Progenitor cell of endocrine pancreas (in vitro differentiated cells): ENCODE data around the gene JAG1. TPM values are rescaled to one million over a fixed set of nuclear protein-coding genes. Genes with fewer than 3 reads are reported as not detected.

Experiments used
- DNase-seq: peaks from one replicate; pipeline ENCODE4 v3.0.0; 2021; ENCODE audit warnings: low spot score; ENCODE audit not compliant: unreplicated experiment
- H3K27ac Mint-ChIP-seq: 2 replicates; pipeline ENCODE4 v1.8.0; 2021; ENCODE audit warnings: mild to moderate bottlenecking, moderate library complexity, mixed read lengths
- H3K27me3 Mint-ChIP-seq: 2 replicates; pipeline ENCODE4 v1.8.0; 2021; ENCODE audit warnings: mixed read lengths
- H3K36me3 Mint-ChIP-seq: 2 replicates; pipeline ENCODE4 v1.8.0; 2022; ENCODE audit warnings: mixed read lengths; ENCODE audit not compliant: insufficient read depth
- H3K4me1 Mint-ChIP-seq: 2 replicates; pipeline ENCODE4 v1.8.0; 2021; ENCODE audit warnings: low read depth, mixed read lengths
- H3K4me3 Mint-ChIP-seq: 2 replicates; pipeline ENCODE4 v1.8.0; 2021; ENCODE audit warnings: low read depth, mild to moderate bottlenecking, moderate library complexity, mixed read lengths
- H3K9me3 Mint-ChIP-seq: 2 replicates; pipeline ENCODE4 v1.8.0; 2021; ENCODE audit warnings: low read depth, mixed read lengths
- total RNA-seq: library from RNA; stranded (reverse); gene quantifications from 2 replicates; pipeline ENCODE4 v1.2.1, GENCODE V29; 2021
- TF ChIP-seq, protein P1 (sequence below): fragments of 200-600 bp; sonication (generic); IDR thresholded peaks from one replicate; pipeline ENCODE4 v1.5.0; 2021; ENCODE audit warnings: antibody characterized with exemption, mild to moderate bottlenecking; ENCODE audit not compliant: unreplicated experiment

The JAG1 gene
- total RNA-seq, 1 donor from 2014 or later, result 277 TPM

- Mint-ChIP-seq H3K9me3 (no peaks in the 10 kb centered on the region), H3K27ac (no peak overlapping the region), H3K27me3 (peaks cover 3% of the 10 kb centered on the region), H3K36me3 (no peaks in the 10 kb centered on the region), H3K4me1 (peaks cover 36% of the 10 kb centered on the region), H3K4me3 (no peak overlapping the region)
- TF ChIP-seq, protein P1, sequence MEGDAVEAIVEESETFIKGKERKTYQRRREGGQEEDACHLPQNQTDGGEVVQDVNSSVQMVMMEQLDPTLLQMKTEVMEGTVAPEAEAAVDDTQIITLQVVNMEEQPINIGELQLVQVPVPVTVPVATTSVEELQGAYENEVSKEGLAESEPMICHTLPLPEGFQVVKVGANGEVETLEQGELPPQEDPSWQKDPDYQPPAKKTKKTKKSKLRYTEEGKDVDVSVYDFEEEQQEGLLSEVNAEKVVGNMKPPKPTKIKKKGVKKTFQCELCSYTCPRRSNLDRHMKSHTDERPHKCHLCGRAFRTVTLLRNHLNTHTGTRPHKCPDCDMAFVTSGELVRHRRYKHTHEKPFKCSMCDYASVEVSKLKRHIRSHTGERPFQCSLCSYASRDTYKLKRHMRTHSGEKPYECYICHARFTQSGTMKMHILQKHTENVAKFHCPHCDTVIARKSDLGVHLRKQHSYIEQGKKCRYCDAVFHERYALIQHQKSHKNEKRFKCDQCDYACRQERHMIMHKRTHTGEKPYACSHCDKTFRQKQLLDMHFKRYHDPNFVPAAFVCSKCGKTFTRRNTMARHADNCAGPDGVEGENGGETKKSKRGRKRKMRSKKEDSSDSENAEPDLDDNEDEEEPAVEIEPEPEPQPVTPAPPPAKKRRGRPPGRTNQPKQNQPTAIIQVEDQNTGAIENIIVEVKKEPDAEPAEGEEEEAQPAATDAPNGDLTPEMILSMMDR, result no peak
- DNase-seq, result no peak
These were observed 44.9 kb upstream of the JAG1 start for GRCh38 chr20:10718661-10719060.

- Mint-ChIP-seq H3K4me3 (no peak overlapping the region), H3K4me1 (peaks cover 42% of the 10 kb centered on the region), H3K27ac (no peak overlapping the region), H3K9me3 (no peaks in the 10 kb centered on the region), H3K36me3 (no peaks in the 10 kb centered on the region), H3K27me3 (no peaks in the 10 kb centered on the region)
- no peak for DNase-seq
- TF ChIP-seq, protein P1, result no peak
These were observed 43.1 kb upstream of the JAG1 start for GRCh38 chr20:10716855-10717254.

DNA sequence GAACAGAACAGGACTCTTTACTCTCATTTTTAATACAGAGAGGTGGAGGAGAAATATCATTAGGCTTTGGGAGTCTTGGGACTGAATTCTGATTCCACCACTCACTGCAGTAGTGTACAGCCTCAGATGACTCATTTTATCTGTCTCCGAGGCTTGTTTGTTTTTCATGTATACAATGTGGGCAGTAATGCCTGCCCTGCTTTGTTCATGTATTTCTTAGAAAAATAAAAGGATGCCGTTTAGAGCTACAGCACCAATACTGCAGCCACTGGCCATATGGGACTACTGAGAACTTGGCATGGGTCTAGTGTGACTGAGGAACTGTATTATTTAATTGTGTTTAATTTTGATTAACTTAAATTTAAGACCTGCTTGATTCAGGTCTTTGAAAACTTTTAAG, 41.2 kb upstream of the JAG1 start:
- Mint-ChIP-seq H3K4me1 (peaks cover 47% of the 10 kb centered on the region), H3K4me3 (no peak overlapping the region)
- TF ChIP-seq, protein P1, result no peak

GRCh38 chr20:10714236-10714975, 40.6 kb upstream of the JAG1 start:
- TF ChIP-seq, protein P1, result no peak
- no peak overlapping the region for H3K4me3 Mint-ChIP-seq
- DNase-seq, result no peak
- H3K27ac Mint-ChIP-seq, result no peak overlapping the region
- H3K27me3 Mint-ChIP-seq, result no peaks in the 10 kb centered on the region
- H3K9me3 Mint-ChIP-seq, result no peaks in the 10 kb centered on the region
- H3K4me1 Mint-ChIP-seq, result peaks cover 42% of the 10 kb centered on the region
- H3K36me3 Mint-ChIP-seq, result no peaks in the 10 kb centered on the region

More for the DNA sequence above, 41.2 kb upstream of the JAG1 start:
- DNase-seq, result no peak
- Mint-ChIP-seq H3K36me3 (no peaks in the 10 kb centered on the region), H3K27me3 (no peaks in the 10 kb centered on the region), H3K27ac (no peak overlapping the region), H3K9me3 (no peaks in the 10 kb centered on the region)

DNA sequence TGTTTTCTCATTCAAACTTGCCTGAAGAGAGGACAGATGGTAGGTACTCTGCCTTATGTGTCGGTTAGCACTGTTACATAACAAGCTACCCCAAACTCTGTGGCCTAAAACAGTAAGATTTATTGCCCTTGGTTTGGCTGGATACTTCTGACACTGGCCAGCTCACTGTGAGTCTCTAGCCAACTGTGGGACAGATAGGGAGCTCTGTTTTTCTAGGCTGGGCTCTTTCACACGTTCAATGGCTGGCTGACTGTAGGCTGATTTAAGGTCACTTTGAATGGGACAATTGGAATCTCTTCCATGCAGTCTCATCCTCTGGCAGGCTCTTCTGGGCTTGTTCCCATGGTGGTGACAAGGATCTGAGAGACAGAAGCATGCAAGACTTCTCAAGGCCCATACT, 39.4 kb upstream of the JAG1 start:
- DNase-seq, result no peak
- TF ChIP-seq, protein P1, result no peak
- Mint-ChIP-seq H3K27me3 (no peaks in the 10 kb centered on the region), H3K9me3 (no peaks in the 10 kb centered on the region), H3K27ac (no peak overlapping the region), H3K4me1 (peaks cover 48% of the 10 kb centered on the region), H3K36me3 (no peaks in the 10 kb centered on the region), H3K4me3 (no peak overlapping the region)
